ENCODE measurements around the gene C2CD4C.
"Not testable (repeated sequence)": the region's sequence is repeated elsewhere in the genome, so short reads cannot be mapped to it uniquely, and the experiment has no call there.

The C2CD4C gene

DNA sequence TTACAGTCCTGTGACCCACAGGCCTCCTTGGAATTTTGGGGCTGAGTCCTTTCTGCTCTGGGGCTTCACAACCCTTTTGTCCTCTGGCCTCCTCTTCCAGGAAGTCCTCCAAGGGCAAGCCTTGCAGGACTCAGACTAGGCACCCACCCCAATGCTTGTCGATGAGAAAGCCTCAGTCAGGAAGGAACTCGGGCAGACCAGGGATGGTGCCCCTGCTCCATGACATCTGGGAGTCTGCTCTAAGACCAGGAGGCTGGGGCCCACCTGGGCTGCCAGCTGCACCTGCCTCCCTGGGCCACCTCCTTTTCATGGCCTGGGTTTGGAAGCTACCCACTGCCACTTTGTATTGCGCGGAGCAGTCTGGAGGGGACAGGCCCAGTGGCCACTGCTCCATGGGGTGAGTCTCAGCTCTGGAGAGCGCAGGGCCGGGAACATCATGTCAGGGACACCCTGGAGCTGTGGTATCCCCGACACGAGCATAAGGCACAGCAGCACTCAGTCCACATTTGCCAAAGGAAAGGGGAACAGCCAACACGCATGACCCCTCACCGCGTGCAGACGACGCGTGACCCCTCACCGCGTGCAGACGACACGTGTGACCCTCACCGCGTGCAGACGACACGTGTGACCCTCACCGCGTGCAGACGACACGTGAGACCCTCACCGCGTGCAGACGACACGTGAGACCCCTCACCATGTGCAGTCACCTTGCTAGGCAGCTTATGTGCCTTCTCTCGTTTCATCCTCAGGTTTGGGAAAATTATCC lies 10.8 kb downstream of the C2CD4C start:
- no peak for DNase-seq

DNA sequence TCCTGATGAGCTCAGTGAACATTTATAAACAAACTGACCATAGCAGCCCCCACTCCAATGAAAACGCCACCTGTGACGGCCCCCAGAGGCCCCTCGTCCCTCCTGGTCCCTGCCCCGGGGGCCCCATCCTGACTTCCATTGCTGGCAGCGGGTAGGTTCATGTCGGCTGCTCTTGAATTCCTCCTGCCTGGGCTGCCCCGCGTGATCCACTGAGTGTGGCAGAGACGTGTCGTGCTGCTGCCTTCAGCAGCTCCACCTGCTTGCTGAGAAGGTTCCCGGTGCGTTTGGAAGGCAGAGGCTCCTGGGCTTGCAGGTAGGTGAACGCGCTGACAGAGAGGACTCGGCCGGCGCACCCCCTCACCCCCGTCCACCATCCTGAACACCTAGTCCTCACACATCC lies 11.6 kb downstream of the C2CD4C start:
- no peak for DNase-seq

DNA sequence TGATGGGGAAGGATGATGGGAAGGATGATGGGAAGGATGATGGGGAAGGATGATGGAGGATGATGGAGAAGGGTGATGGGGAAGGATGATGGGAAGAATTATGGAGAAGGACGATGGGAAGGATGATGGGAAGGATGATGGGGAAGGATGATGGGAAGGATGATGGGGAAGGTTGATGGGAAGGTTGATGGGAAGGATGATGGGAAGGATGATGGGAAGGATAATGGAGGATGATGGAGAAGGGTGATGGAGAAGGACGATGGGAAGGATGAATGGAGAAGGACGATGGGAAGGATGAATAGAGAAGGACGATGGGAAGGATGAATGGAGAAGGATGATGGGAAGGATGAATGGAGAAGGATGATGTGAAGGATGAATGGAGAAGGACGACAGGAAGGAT lies 13.5 kb downstream of the C2CD4C start:
- no peak for DNase-seq

DNA sequence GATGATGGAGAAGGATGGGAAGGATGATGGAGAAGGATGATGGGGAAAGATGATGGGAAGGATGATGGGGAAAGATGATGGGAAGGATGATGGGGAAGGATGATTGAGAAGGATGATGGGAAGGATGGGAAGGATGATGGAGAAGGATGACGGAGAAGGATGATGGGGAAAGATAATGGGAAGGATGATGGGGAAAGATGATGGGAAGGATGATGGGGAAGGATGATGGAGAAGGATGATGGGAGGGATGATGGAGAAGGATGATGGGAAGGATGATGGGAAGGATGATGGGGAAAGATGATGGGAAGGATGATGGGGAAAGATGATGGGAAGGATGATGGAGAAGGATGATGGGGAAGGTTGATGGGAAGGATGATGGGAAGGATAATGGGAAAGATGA lies 14.1 kb downstream of the C2CD4C start:
- DNase-seq: not testable (repeated sequence)

DNA sequence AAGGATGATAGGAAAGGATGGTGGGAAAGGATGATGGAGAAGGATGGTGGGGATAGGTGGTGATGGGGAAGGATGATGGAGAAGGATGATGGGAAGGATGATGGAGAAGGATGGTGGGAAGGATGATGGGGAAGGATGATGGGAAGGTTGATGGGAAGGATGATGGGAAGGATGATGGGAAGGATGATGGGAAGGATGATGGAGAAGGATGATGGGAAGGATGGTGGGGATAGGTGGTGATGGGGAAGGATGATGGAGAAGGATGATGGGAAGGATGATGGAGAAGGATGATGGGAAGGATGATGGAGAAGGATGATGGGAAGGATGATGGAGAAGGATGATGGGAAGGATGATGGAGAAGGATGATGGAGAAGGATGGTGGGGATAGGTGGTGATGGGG lies 15.4 kb downstream of the C2CD4C start:
- not testable (repeated sequence) for DNase-seq

DNA sequence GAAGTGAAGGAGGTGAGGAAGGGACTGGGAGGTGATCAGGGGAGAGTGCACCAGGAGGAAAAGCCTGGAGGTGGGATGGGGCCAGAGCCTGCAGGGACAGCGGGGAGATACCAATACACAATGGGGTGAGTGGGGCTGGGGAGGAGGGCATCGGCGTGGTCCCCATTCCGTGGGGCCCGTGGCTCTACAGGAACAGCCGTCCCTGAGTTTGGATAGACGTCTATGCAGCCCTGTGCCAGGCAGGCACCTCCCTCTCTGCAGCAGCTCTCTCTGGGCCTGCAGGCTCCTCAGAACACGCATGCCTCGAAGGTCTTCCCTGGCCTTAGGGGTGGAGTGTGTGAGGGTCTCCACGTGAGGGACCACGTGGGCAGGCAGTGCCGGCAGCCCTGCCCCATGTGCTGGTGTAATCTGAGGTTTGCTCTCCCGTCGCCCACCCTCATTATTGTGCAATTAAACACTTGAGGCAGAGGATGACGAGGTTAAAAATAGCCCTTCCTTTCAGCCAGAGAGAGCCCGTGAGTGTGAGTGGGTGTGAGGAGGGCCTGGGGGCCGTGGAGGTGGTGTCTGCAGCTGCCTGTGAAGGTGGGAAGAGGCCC lies 16.5 kb downstream of the C2CD4C start:
- DNase-seq: no peak

DNA sequence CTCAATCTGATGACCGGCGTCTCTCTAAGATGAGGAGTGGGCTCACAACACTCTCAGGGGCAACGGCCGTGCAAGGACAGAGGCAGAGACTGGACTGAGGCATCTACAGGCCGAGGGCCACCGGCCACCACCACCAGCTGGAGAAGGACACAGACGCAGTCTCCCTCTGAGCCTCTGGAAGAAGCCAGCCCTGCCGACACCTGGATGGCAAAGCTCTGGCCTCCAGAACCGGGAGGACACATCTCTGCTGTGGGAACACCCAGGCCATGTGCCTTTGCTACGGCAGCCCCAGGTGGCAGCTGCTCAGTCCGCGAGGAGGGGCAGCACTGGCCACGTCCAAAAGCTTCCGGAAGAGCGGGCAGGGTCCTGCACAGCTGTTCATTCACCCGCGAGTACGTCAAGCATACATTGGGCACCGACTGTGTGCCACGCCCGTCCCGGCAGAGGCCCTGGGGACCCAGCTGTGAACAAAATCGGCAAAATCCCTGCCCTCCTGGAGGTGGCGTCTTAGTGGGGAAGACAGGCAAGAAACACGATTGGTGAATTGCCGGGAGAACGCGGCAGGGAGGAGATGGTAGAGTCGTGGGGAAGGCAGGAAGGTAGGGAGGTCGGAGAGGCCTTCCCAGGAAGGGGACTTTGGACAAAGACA lies 17.1 kb downstream of the C2CD4C start:
- DNase-seq: no peak

DNA sequence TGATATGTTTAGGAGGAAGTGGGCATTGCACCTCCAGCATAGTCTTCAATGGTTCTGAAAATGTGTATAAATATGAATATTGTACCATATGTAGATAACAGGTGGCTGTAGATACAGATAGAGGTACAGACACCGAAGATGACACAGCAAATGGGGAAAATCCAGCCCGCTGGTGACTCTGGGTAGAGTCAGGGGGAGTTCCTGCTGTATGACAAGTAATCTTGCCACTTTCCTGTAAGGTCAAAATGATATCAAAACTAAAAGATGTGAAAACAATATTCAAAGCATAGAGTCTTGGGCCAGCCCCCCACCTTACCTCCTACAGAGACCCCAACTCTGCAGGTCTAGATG lies 17.8 kb downstream of the C2CD4C start:
- DNase-seq: no peak

DNA sequence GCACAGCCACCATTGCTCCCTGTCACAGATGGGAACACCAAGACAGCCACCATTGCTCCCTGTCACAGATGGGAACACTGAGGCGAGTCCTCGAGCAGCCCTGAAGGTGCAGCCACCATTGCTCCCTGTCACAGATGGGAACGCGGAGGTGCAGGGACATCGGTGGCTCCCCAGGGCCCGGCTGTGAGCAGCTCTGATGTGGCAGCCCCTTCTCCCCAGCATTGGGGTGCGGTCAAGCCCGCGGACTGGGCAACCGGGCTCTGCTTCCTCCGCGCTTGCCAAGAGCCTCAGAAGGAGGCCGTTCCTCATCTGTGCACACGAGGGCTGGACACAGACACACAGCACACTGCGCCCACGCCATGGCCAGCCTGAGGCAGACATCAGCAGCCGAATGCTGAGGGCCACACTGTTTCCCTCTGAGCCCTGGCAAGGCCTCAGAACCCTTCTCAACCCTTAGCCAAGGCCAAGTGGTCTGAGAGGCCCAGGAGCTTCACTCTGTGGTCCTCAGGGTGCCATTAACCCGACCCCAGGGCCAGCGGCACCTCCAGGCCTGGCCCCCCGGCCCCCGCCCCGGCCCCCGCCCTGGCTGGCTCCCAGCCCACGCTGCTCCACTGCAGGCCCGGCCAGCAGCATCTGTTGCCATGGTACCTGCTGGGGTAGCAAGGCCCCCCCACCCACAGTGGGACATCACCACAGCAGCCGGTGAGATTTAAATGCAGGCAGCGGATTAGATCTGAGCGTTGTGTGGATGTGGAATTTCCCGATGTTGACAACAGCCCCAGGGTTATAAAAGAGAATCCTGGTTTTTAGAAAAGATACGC lies 18.4 kb downstream of the C2CD4C start:
- no peak for DNase-seq

DNA sequence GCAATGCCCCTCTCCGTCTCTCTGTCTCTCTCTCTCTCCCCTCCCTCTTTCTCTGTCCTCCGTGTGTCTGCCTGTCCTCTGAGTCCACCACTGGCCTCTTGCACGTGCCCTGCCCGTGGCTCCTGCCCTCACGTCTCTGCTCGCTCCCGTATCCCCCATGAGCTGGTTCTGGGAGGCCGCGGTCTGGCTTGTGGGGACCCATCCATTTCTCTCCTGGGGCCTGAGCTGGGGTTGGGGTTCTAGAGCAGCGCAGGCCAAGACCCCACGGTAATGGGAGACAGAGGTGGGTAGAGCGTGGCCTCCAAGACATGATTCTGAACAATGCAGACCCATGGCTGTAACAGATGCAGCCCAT lies 19.0 kb downstream of the C2CD4C start:
- DNase-seq: no peak

DNA sequence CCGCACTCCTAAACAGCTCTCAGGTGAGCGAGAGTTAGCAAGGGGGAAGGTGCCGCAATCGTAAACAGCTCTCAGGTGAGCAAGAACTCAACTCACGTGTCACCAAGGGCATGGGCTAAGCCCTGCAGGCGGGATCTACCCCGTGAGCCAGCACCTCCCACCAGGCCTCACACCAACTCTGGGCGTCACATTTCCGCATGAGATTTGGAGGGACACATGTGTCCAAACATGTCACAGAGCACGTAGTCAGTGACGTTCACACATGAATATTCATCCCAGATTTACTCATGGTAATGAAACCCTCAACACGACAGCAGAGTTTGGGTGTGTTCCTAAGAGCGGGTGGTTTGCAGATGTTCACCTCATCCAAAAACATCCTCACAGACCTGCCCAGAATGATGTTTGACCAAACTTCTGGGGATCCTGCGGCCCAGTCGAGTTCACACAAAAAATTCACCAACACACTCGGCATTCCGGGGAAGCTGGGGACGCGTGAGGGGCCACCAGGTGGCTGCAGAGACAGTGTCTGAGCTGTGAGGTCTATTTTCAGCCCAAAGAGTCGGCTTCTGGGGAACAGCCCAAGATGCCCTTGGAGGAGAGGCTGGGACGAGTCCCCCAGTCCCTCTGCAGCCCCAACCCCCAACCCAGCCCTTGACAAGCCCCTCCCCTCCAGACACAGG lies 19.6 kb downstream of the C2CD4C start:
- DNase-seq: no peak

DNA sequence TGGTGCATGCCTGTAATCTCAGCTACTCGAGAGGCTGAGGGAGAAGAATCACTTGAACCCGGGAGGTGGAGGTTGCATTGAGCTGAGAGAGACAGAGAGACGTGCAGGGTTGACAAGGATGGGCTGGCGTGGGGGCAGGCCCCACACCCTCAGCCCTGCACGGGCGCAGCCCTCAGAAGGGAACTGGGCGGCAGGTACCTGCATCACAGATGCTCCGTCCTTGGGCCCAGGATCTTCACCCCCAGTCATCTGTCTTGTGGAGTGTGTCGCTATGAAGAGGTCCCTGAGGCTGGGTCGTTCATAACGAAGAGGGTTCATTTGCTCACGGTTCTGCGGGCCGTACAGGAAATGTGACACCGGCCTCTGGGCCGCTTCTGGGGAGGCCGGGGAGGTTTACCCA lies 20.3 kb downstream of the C2CD4C start:
- DNase-seq: no peak

DNA sequence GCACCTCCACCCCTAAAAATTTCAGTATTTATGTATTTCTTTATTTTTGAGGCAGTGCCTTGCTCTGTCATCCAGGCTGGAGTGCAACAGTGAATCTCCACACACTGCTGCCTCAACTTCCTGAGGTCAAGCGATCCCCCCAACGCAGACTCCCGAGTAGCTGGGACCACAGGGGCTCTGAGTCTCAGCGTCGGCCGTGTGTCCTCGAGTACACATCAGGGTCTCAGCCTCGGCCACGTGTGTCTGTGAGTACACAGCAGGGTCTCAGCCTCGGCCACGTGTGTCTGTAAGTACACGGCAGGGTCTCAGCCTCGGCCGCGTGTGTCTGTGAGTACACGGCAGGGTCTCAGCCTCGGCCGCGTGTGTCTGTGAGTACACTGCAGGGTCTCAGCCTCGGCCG lies 21.2 kb downstream of the C2CD4C start:
- DNase-seq: no peak

DNA sequence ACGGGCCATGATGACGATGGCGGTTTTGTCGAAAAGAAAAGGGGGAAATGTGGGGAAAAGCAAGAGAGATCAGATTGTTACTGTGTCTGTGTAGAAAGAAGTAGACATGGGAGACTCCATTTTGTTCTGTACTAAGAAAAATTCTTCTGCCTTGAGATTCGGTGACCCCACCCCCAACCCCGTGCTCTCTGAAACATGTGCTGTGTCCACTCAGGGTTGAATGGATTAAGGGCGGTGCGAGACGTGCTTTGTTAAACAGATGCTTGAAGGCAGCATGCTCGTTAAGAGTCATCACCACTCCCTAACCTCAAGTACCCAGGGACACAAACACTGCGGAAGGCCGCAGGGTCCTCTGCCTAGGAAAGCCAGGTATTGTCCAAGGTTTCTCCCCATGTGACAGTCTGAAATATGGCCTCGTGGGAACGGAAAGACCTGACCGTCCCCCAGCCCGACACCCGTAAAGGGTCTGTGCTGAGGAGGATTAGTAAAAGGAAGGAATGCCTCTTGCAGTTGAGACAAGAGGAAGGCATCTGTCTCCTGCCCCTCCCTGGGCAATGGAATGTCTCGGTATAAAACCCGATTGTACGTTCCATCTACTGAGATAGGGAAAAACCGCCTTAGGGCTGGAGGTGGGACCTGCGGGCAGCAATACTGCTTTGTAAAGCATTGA lies 22.2 kb downstream of the C2CD4C start:
- DNase-seq: not testable (repeated sequence)

DNA sequence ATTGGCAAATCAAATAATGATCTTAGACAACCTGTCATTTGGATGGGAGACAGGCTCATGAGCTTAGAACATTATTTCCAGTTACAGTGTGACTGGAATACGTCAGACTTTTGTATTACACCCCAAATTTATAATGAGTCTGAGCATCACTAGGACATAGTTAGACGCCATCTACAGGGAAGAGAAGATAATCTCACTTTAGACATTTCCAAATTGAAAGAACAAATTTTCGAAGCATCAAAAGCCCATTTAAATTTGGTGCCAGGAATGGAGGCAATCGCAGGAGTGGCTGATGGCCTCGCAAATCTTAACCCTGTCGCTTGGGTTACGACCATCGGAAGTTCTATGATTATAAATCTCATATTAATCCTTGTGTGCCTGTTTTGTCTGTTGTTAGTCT lies 22.8 kb downstream of the C2CD4C start:
- not testable (repeated sequence) for DNase-seq

DNA sequence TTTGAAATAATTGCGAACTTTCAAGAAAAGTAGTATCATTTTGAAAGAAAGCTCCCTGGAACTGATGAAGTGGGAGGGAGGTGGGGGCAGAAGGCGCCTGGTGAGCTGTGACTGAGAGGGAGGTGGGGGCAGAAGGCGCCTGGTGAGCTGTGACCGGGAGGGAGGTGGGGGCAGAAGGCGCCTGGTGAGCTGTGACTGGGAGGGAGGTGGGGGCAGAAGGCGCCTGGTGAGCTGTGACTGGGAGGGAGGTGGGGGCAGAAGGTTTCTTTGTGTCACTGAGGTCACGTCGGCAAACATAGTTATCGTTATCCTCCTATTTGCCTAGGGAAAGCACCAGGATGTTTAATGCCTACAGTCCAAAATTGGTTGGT lies 24.2 kb downstream of the C2CD4C start:
- no peak for DNase-seq

DNA sequence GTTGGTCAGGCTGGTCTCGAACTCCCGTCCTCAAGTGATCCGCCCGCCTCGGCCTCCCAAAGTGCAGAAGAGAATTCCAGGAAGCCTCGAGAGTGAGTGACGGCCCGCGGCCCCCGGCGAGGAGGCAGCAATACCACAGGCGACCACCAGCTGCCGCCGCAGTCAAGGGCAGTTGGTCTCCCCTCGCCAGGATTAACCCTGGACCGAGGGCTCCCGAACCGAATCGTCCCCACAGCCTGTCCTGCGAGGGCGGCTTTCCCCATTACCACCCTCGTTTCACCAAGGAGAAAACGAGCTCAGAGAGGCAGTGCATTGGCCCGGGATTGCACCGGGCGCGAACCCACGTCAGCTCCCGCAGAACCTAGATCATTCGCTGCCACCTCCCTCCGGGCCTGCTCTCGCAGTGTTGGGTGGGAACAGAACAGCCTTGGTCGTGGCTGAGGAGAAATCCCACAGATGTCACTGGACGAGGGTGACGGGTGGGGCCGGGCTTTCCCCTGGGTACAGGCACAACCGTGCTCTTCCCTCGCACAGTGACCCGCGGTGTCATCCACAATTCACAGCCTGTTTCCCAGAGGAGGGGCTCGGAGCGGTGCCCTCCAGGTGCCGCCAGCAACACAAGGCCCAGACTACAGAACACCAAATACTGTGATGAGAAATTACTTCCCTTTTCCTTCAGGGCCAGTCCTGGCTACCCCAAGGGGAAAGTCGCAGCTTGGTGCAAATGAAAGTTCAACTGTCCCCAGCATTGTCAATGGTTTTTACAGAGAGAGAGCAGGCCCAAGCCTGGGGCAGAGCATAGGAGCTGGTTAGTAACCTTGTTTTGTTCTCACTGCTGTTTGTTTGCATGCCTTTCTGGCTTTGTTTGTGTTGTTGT lies 24.8 kb downstream of the C2CD4C start:
- no peak for DNase-seq

DNA sequence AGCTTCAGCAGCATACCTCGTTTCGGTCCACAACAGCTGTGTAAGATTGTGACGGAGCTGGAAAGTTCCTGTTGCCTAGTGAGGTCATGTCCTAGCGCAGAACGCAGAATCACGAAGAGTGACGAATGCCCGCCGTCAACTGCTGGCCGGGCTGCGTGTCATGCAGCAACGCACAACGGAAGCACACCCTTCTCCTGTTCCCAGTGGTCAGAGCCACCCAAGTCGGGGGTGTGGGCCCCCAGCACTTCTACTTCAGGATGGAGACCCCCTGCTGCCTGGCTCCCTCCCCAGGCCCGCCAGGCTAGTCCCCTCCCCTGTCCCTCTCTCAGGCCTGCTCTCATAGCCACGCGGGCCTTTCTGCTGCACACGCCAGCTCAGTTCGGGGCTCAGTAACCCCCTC lies 25.9 kb downstream of the C2CD4C start:
- no peak for DNase-seq

DNA sequence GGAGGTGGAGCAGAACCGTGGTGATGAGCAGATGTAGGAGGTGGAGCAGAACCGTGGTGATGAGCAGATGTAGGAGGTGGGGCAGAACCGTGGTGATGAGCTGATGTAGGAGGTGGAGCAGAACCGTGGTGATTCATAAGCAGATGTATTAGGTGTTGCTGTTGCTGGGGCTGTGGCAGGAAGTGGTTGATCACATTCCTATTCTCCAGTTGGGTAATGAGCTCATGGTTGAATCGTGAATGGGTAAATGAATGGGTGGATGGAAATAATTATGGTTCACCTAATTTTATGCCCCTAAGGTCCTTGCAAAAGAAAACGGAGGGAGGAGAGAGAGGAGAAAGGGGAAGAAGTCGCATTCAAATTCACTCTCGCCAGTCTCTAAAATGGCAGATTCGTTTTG lies 26.4 kb downstream of the C2CD4C start:
- not testable (repeated sequence) for DNase-seq

DNA sequence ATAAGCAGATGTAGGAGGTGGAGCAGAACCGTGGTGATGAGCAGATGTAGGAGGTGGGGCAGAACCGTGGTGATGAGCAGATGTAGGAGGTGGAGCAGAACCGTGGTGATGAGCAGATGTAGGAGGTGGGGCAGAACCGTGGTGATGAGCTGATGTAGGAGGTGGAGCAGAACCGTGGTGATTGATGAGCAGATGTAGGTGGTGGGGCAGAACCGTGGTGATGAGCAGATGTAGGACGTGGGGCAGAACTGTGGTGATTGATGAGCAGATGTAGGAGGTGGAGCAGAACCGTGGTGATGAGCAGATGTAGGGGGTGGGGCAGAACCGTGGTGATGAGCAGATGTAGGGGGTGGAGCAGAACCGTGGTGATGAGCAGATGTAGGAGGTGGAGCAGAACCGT lies 27.0 kb downstream of the C2CD4C start:
- not testable (repeated sequence) for DNase-seq

DNA sequence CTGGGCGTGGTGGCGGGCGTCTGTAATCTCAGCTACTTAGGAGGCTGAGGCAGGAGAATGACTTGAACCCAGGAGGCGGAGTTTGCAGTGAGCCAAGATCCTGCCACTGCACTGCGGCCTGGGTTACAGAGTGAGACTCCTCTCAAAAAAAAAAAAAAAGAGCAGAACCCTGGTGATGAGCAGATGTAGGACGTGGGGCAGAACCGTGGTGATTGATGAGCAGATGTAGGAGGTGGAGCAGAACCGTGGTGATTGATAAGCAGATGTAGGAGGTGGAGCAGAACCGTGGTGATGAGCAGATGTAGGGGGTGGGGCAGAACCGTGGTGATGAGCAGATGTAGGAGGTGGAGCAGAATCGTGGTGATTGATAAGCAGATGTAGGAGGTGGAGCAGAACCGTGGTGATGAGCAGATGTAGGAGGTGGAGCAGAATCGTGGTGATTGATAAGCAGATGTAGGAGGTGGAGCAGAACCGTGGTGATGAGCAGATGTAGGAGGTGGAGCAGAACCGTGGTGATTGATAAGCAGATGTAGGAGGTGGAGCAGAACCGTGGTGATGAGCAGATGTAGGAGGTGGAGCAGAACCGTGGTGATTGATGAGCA lies 28.2 kb downstream of the C2CD4C start:
- not testable (repeated sequence) for DNase-seq

All from hematopoietic multipotent progenitor cell treated with erythropoietin and hydrocortisone succinate and interleukin-3 and kit ligand, for 8 days (in vitro differentiated cells).